Calu3 (cell line): ENCODE measurements around the gene TGFBR3. TPM values are rescaled to one million over a fixed set of nuclear protein-coding genes. Genes with fewer than 3 reads are reported as not detected.
"Not testable (repeated sequence)": the region's sequence is repeated elsewhere in the genome, so short reads cannot be mapped to it uniquely, and the experiment has no call there.

Experiments
- BruUV-seq: library from RNA; stranded (reverse); fragments of 400-500 nt; replicated peaks from 2 replicates; lab custom pipeline; 2021; lab: Mats Ljungman, UMichigan
- CTCF ChIA-PET: fragments of 300-600 bp; sonication (Branson Sonifier 250); formaldehyde crosslinking; loops from one replicate; lab custom pipeline; 2022; ENCODE audit warnings: antibody characterized with exemption; lab: Charles Lee
- DNase-seq: peaks from one replicate; pipeline ENCODE4 v3.0.0; 2022
- H3K27ac Mint-ChIP-seq: one replicate; pipeline ENCODE4 v1.8.0; 2022; ENCODE audit warnings: mixed read lengths; ENCODE audit not compliant: unreplicated experiment
- H3K27me3 Mint-ChIP-seq: one replicate; pipeline ENCODE4 v1.8.0; 2022; ENCODE audit warnings: mixed read lengths; ENCODE audit not compliant: unreplicated experiment
- H3K36me3 Mint-ChIP-seq: one replicate; pipeline ENCODE4 v1.8.0; 2022; ENCODE audit warnings: mild to moderate bottlenecking, moderate library complexity, mixed read lengths; ENCODE audit not compliant: insufficient read depth, unreplicated experiment
- H3K4me1 Mint-ChIP-seq: one replicate; pipeline ENCODE4 v1.8.0; 2022; ENCODE audit warnings: mild to moderate bottlenecking, low read depth, mixed read lengths; ENCODE audit not compliant: unreplicated experiment
- H3K4me3 Mint-ChIP-seq: one replicate; pipeline ENCODE4 v1.8.0; 2022; ENCODE audit warnings: mild to moderate bottlenecking, low read depth, moderate library complexity, mixed read lengths; ENCODE audit not compliant: unreplicated experiment
- H3K9me3 Mint-ChIP-seq: one replicate; pipeline ENCODE4 v1.8.0; 2022; ENCODE audit warnings: low read depth, mixed read lengths; ENCODE audit not compliant: unreplicated experiment
- CTCF ChIP-seq: fragments of 200-600 bp; IDR thresholded peaks from one replicate; pipeline ENCODE4 v1.8.0; 2022; ENCODE audit warnings: antibody characterized with exemption; ENCODE audit not compliant: unreplicated experiment
- intact Hi-C: fragments of 100-400 bp; cut with micrococcal nuclease; formaldehyde crosslinking; loops from one replicate; pipeline ENCODE4 v1.10.0; 2022; ENCODE audit not compliant: unreplicated experiment
- total RNA-seq: library from RNA; stranded (reverse); gene quantifications from 2 replicates; pipeline ENCODE4 v1.2.3, GENCODE V29; 2022

TGFBR3 gene
- total RNA-seq, 1 experiment from 2014 or later, result 10.8 TPM

DNA sequence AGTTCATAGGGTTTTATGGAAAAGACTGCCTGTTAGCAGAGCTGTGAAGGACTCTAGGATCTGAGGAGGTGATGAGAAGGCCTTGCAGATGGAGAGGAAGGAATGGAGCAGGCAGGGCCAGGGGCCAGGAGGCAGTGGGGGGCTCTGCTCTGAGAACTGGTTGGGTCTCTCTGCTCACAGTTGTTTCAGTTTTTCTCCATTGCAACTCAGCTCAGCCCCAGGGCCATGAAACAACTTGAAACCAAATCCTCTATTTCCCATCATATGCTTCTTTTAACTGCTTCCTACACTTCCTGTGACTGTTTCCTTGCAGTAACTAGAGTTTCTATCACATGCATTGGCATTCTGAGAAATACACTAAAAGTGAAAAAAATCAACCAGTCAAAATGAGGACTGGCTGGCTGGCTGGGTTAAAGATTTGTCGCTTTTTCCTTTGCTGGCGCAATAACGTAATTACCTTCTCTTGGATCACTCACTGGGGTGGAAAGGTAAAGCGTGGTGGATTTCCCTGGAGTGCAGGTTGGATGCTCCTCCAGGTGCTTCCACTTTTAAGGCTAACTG is 213.3 kb downstream of the TGFBR3 start:
- no peaks in the 10 kb centered on the region for H3K27me3 Mint-ChIP-seq
- no peak overlapping the region for H3K27ac Mint-ChIP-seq
- CTCF ChIA-PET, result no interaction called here
- intact Hi-C loops, result no loop called here
- TF ChIP-seq CTCF, result no peak
- BruUV-seq, result no TSS peak
- no peaks in the 10 kb centered on the region for H3K9me3 Mint-ChIP-seq
- no peaks in the 10 kb centered on the region for H3K36me3 Mint-ChIP-seq
- H3K4me3 Mint-ChIP-seq, result no peak overlapping the region
- H3K4me1 Mint-ChIP-seq, result peaks cover 7% of the 10 kb centered on the region
- no peak for DNase-seq

GRCh38 chr1:91670781-91671180 is 215.2 kb downstream of the TGFBR3 start:
- H3K4me3 Mint-ChIP-seq, result no peak overlapping the region
- intact Hi-C loops, result no loop called here
- no peaks in the 10 kb centered on the region for H3K36me3 Mint-ChIP-seq
- TF ChIP-seq CTCF, result no peak
- DNase-seq, result no peak
- H3K27me3 Mint-ChIP-seq, result no peaks in the 10 kb centered on the region
- H3K27ac Mint-ChIP-seq, result no peak overlapping the region
- H3K4me1 Mint-ChIP-seq, result no peaks in the 10 kb centered on the region
- H3K9me3 Mint-ChIP-seq, result no peaks in the 10 kb centered on the region
- CTCF ChIA-PET, result no interaction called here
- no TSS peak for BruUV-seq

DNA sequence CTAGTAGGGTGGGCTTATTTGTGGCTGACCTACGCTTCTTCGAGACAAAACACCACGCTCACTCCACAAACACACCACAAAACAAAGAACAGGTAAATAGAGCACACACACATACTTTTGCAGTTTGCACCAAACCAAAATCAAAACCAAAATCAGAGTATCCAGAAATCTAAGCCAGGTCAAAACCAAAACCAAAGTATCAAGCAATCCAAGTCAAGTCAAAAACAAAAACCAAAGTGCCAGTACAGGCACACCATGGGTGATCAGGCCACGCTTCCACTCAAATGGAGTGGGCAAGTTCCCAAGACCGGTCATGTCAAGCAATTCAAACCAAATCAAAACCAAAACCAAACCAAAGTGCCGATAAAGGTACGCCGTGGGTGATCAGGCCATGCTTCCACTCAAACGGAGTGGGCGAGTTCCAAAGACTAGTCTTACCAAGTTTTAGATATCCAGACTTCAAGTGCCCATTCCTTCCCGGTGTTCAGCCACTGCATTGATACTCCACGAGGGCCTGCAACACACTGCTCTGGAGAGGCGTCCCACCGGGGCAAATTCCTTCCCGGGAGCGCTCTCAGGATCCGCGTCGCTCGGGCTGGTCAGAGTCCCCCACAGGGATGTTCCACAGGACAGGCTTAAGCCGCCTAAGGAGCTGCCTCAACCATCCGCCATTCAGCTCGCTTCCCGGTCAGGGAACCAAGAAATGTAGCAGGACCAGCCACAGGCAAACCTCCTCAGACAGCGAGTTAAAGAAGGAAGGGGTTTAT is 216.2 kb downstream of the TGFBR3 start:
- intact Hi-C loops, result no loop called here
- Mint-ChIP-seq H3K4me1 (no peaks in the 10 kb centered on the region), H3K27me3 (no peaks in the 10 kb centered on the region), H3K4me3 (no peak overlapping the region), H3K27ac (no peak overlapping the region), H3K9me3 (no peaks in the 10 kb centered on the region), H3K36me3 (no peaks in the 10 kb centered on the region)
- BruUV-seq, result no TSS peak
- CTCF ChIA-PET, result no interaction called here
- TF ChIP-seq CTCF, result no peak
- no peak for DNase-seq

DNA sequence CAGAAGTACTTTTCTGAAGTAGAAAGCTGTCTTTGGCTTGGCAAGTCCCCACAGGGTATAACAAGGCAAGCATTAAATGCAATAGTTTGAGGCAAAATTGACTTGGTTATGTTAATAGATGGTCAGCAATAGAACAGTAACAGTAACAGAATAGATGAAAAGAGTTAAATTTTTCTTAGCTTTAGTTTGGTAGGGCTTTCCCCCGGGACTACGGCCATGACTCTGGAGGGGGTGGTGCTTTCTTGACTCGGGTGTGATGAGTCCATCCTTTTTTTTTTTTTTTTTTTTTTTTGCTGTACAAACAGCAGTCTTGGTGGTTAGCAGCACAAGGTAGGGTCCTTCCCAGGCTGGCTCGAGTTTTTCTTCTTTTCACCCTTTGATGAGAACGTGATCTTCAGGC is 219.3 kb downstream of the TGFBR3 start:
- BruUV-seq, H3K9me3 Mint-ChIP-seq, H3K27me3 Mint-ChIP-seq, intact Hi-C loops, H3K4me3 Mint-ChIP-seq, DNase-seq, H3K4me1 Mint-ChIP-seq, H3K36me3 Mint-ChIP-seq, H3K27ac Mint-ChIP-seq: not testable (repeated sequence)
- CTCF ChIA-PET, result interaction anchor here (0.7 kb wide), 1 partner anchor 187 kb away, joined by 6 read pairs; no protein-coding TSS in a partner anchor

DNA sequence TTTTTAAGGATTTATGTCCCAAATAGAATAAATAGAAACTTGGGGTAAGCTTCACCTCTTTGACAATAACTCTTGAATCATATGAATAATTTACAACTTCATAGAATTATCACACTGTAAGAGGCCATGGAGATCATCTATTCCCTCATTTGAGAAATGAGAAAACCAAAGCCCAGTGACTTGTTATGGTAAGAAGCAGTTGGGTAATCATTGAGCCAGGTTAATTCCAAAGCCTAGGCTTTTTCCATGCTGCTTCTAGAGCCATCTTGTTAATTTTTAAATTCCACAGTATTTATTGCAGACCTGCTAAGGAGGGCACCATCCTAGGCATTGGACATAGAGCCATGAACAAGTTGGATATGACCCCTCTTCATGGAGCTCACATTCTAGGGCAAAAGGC is 224.8 kb downstream of the TGFBR3 start:
- Mint-ChIP-seq H3K27me3 (peaks cover 10% of the 10 kb centered on the region), H3K27ac (no peak overlapping the region), H3K4me3 (no peak overlapping the region), H3K4me1 (no peaks in the 10 kb centered on the region), H3K9me3 (peaks cover 6% of the 10 kb centered on the region), H3K36me3 (no peaks in the 10 kb centered on the region)
- no TSS peak for BruUV-seq
- intact Hi-C loops, result no loop called here
- TF ChIP-seq CTCF, result no peak
- DNase-seq, result no peak
- CTCF ChIA-PET, result no interaction called here
